CD4-positive, alpha-beta T cell treated with Interleukin-4 for 4 hours (primary cell): Measurements from ENCODE around the gene CCM2L.

ENCODE experiments used
- DNase-seq: peaks from one replicate; pipeline ENCODE4 v3.0.0-alpha.2; 2020

The CCM2L gene

GRCh38 chr20:32010101-32010500 is at the start of gene CCM2L:
Gene CCM2L, plus strand, starts transcription at chr20:32010438. Its CDS starts 17 bp downstream, at chr20:32010455.
- no peak for DNase-seq

GRCh38 chr20:31962761-31963160 is 47.5 kb upstream of the CCM2L start:
- DNase-seq: no peak

GRCh38 chr20:31963889-31964288 is 46.3 kb upstream of the CCM2L start:
- DNase-seq: no peak

GRCh38 chr20:31966991-31967655 is 43.1 kb upstream of the CCM2L start:
- DNase-seq: no peak

- DNase-seq: no peak
Observed at GRCh38 chr20:31967830-31968249, 42.4 kb upstream of the CCM2L start, which contains the start of gene XKR7. Gene XKR7, plus strand, starts transcription at chr20:31968151. Its CDS starts 25 bp downstream, at chr20:31968176.

- peak; percentile 61 for DNase-seq
Observed at GRCh38 chr20:31968291-31969126, 41.7 kb upstream of the CCM2L start.

- no peak for DNase-seq
Observed at GRCh38 chr20:31969991-31970390, 40.2 kb upstream of the CCM2L start.

- DNase-seq: no peak
Observed at GRCh38 chr20:31972471-31973021, 37.7 kb upstream of the CCM2L start.

GRCh38 chr20:31974296-31974695 is 35.9 kb upstream of the CCM2L start:
- no peak for DNase-seq

GRCh38 chr20:31974951-31975487 is 35.2 kb upstream of the CCM2L start:
- no peak for DNase-seq

GRCh38 chr20:31975874-31976273 is 34.4 kb upstream of the CCM2L start:
- no peak for DNase-seq

- DNase-seq: no peak
Observed at GRCh38 chr20:31977080-31977479, 33.2 kb upstream of the CCM2L start.

GRCh38 chr20:31979713-31980426 is 30.4 kb upstream of the CCM2L start:
- no peak for DNase-seq

GRCh38 chr20:31981784-31982183 is 28.5 kb upstream of the CCM2L start:
- no peak for DNase-seq

GRCh38 chr20:31984981-31985471 is 25.2 kb upstream of the CCM2L start:
- no peak for DNase-seq

GRCh38 chr20:31987744-31988143 is 22.5 kb upstream of the CCM2L start:
- no peak for DNase-seq

- DNase-seq: no peak
Observed at GRCh38 chr20:31988430-31989015, 21.7 kb upstream of the CCM2L start.

GRCh38 chr20:31989030-31989645 is 21.1 kb upstream of the CCM2L start:
- no peak for DNase-seq

- no peak for DNase-seq
Observed at GRCh38 chr20:31990641-31991338, 19.4 kb upstream of the CCM2L start.

GRCh38 chr20:31991339-31991705 is 18.9 kb upstream of the CCM2L start:
- no peak for DNase-seq

GRCh38 chr20:31992086-31992485 is 18.2 kb upstream of the CCM2L start:
- DNase-seq: no peak
